ENCODE measurements around the gene ABLIM2. TPM values are rescaled to one million over a fixed set of nuclear protein-coding genes. Genes with fewer than 3 reads are reported as not detected.
A peak's percentile ranks its signal among the peaks of the same experiment; 100 is the strongest.

Gene ABLIM2
- polyA plus RNA-seq, 2 of the 4 experiments (the other 2 are of a cell fraction) = 0.21 to 0.40 TPM

- TF ChIP-seq HOXB5 (CRISPR knock-in tag; IDR thresholded peaks at IDR 0.05) = no peak
- TF ChIP-seq JUN (IDR thresholded peaks at IDR 0.05) = no peak
- DNase-seq (ENCODE audit: low read depth in 1 of 2, low spot score in 1 of 2) (no peak), FAIRE-seq (no peak), ATAC-seq (no peak)
- POLR2A ChIA-PET = no interaction called here
- H3K9me3 ChIP-seq = no peaks in the 10 kb centered on the region
- peaks cover 20% of the 10 kb centered on the region for H3K4me1 ChIP-seq
- no peak overlapping the region for H3K27ac ChIP-seq
- no peak overlapping the region for H3K4me2 ChIP-seq
- CTCF ChIA-PET = interaction anchor here (1.3 kb wide), 1 partner anchor 27 kb away, joined by 3 read pairs; no protein-coding TSS in a partner anchor
- WGBS (ENCODE audit: missing lambda C conversion rate) = 90% methylated on average over 4 of the region's 10 CpGs
- H3K4me3 ChIP-seq = no peak overlapping the region
These were observed 45.2 kb upstream of the ABLIM2 start for GRCh38 chr4:8203817-8204216.

- no peak overlapping the region for H3K4me3 ChIP-seq
- FAIRE-seq = no peak
- no peak for TF ChIP-seq CHD4 (IDR thresholded peaks at IDR 0.05; ENCODE audit: borderline replicate concordance)
- H3K27ac ChIP-seq = no peak overlapping the region
- H3K4me1 ChIP-seq = peaks cover 27% of the 10 kb centered on the region
- WGBS (ENCODE audit: missing lambda C conversion rate) = 97% methylated on average over 7 of the region's 7 CpGs
- H3K4me2 ChIP-seq = no peak overlapping the region
- ChIA-PET CTCF (interaction anchor here (0.8 to 1.8 kb wide), 3 partner anchors 26 to 376 kb away, joined by 3 to 4 read pairs (median 3); no protein-coding TSS in a partner anchor), POLR2A (no interaction called here)
- DNase-seq (ENCODE audit: low read depth in 1 of 2, low spot score in 1 of 2) = no peak
- no peak for ATAC-seq
- no peaks in the 10 kb centered on the region for H3K9me3 ChIP-seq
These were observed 44.4 kb upstream of the ABLIM2 start for GRCh38 chr4:8203052-8203401.

DNA sequence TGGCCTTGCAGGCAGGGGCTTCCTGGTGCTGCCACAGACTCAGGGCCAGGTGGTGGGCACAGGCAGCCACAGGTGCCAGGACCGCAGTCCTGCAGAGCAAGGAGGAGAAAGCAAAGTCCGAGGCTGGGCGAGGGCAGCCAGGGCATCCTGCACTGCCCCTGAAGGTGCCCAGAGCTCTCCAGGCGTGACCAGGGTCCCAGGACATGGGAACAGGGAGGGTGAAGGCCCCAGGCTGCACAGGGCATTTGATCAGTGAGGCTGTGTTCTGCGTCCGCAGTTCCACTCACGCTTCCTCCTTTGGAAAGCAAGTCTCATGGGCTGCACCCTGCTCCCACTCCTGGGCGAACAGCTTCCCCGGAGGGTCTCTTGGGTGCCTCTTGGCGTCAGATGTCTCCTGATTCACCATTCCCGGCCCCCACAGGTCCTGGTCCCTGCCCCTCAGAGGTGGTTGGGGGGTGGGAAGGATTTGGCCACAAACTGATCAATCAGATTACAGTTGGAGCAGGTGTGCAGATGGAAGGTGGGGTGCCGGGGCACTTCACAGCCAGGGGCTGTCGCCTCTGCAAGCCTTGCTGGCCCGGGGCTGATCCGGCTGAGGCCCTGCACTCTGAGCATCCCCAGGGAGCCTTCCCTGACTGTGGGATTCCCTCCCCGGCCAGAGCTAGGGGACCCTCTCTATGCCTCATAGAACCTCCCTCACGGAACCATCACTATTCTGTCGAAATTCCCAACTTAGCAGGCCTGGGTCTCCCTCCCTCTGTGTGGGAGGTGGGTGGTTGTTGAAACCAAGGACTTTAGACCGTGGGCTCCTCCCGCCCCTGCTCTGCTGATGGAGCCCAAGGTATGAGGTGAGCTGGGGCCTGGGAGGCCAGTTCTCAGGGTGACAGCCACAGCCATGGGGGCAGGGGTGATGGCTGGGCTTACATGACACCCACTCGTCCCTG, 43.8 kb upstream of the ABLIM2 start:
- CTCF ChIA-PET = interaction anchor here (0.8 to 1.8 kb wide), 3 partner anchors 26 to 376 kb away, joined by 3 to 4 read pairs (median 3); no protein-coding TSS in a partner anchor
- no peak for ATAC-seq
- no peak for TF ChIP-seq FOSB (CRISPR knock-in tag; IDR thresholded peaks at IDR 0.05)
- no peak for TF ChIP-seq ZFP36 (IDR thresholded peaks at IDR 0.05; ENCODE audit: borderline replicate concordance, partially characterized antibody)
- TF ChIP-seq RCOR1 (IDR thresholded peaks at IDR 0.05; ENCODE audit: low read depth, low read length) = no peak
- no peak for TF ChIP-seq ZC3H11A (IDR thresholded peaks at IDR 0.05)
- no peak for TF ChIP-seq CBX2 (IDR thresholded peaks at IDR 0.05; ENCODE audit: borderline replicate concordance, low read depth)
- no peak for TF ChIP-seq HOXB5 (CRISPR knock-in tag; IDR thresholded peaks at IDR 0.05)
- TF ChIP-seq EP300 (IDR thresholded peaks at IDR 0.05) = no peak
- TF ChIP-seq GATA3 (IDR thresholded peaks at IDR 0.05; ENCODE audit: borderline replicate concordance) = no peak
- no peak for TF ChIP-seq RNF2 (IDR thresholded peaks at IDR 0.05; ENCODE audit: borderline replicate concordance, low read depth)
- no peak for TF ChIP-seq PHF8 (IDR thresholded peaks at IDR 0.05; ENCODE audit: borderline replicate concordance, low read depth)
- TF ChIP-seq CHD2 (IDR thresholded peaks at IDR 0.05; ENCODE audit: low read length, partially characterized antibody) = no peak
- TF ChIP-seq, protein P1, sequence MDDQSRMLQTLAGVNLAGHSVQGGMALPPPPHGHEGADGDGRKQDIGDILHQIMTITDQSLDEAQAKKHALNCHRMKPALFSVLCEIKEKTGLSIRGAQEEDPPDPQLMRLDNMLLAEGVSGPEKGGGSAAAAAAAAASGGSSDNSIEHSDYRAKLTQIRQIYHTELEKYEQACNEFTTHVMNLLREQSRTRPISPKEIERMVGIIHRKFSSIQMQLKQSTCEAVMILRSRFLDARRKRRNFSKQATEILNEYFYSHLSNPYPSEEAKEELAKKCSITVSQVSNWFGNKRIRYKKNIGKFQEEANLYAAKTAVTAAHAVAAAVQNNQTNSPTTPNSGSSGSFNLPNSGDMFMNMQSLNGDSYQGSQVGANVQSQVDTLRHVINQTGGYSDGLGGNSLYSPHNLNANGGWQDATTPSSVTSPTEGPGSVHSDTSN (IDR thresholded peaks at IDR 0.05) = no peak
- POLR2A ChIA-PET = no interaction called here
- peaks cover 27% of the 10 kb centered on the region for H3K4me1 ChIP-seq
- H3K27ac ChIP-seq = no peak overlapping the region
- FAIRE-seq = no peak
- no peaks in the 10 kb centered on the region for H3K9me3 ChIP-seq
- 94% methylated on average over 14 of the region's 21 CpGs for WGBS (ENCODE audit: missing lambda C conversion rate)
- H3K4me2 ChIP-seq = no peak overlapping the region
- no peak overlapping the region for H3K4me3 ChIP-seq
- no peak for DNase-seq (ENCODE audit: low read depth in 1 of 2, low spot score in 1 of 2)

GRCh38 chr4:8201321-8201781, 42.7 kb upstream of the ABLIM2 start:
- peaks cover 27% of the 10 kb centered on the region for H3K4me1 ChIP-seq
- peak overlapping the region; percentile 87 to 95; a peak in 4 of 6 replicates for H3K27ac ChIP-seq
- no peak for DNase-seq (ENCODE audit: low read depth in 1 of 2, low spot score in 1 of 2)
- peak overlapping the region; percentile 83 for H3K4me2 ChIP-seq
- TF ChIP-seq BHLHE40 (IDR thresholded peaks at IDR 0.05; ENCODE audit: low read depth, low read length) (no peak), HDAC2 (IDR thresholded peaks at IDR 0.05) (no peak), JUN (IDR thresholded peaks at IDR 0.05) (no peak), TP53 (CRISPR knock-in tag; IDR thresholded peaks at IDR 0.05) (no peak), PHF8 (IDR thresholded peaks at IDR 0.05; ENCODE audit: borderline replicate concordance, low read depth) (no peak)
- TF ChIP-seq, protein P2, sequence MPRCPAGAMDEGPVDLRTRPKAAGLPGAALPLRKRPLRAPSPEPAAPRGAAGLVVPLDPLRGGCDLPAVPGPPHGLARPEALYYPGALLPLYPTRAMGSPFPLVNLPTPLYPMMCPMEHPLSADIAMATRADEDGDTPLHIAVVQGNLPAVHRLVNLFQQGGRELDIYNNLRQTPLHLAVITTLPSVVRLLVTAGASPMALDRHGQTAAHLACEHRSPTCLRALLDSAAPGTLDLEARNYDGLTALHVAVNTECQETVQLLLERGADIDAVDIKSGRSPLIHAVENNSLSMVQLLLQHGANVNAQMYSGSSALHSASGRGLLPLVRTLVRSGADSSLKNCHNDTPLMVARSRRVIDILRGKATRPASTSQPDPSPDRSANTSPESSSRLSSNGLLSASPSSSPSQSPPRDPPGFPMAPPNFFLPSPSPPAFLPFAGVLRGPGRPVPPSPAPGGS (IDR thresholded peaks at IDR 0.05) = no peak
- no peaks in the 10 kb centered on the region for H3K9me3 ChIP-seq
- ChIA-PET POLR2A (no interaction called here), CTCF (interaction anchor here (1.8 kb wide), 1 partner anchor 25 kb away, joined by 4 read pairs; no protein-coding TSS in a partner anchor)
- no peak for ATAC-seq
- H3K4me3 ChIP-seq = no peak overlapping the region
- 77% methylated on average over 8 of the region's 9 CpGs for WGBS (ENCODE audit: missing lambda C conversion rate)
- no peak for FAIRE-seq
